ENCODE data around the gene A3GALT2.
A peak's percentile ranks its signal among the peaks of the same experiment; 100 is the strongest.

Gene A3GALT2

DNA sequence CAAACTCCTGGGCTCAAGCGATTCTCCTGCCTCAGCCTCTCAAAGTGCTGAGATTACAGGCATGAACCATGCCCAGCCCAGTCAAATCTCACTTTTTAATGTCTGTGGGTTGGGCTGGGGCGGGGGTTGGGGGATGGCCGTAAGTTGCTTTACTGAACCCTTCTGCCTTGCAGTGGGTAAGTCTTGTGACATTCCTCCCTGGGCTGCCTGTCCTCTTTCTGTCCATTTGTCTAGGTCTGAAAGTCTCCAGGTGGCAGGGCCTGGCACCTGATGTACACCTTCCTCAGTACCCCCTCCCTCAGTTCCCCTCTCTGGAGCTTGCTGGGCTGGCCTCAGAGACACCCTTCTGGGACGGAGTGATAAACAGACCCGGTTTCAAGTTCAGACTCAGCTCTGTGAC is 51.3 kb downstream of the A3GALT2 start:
- DNase-seq: no peak

DNA sequence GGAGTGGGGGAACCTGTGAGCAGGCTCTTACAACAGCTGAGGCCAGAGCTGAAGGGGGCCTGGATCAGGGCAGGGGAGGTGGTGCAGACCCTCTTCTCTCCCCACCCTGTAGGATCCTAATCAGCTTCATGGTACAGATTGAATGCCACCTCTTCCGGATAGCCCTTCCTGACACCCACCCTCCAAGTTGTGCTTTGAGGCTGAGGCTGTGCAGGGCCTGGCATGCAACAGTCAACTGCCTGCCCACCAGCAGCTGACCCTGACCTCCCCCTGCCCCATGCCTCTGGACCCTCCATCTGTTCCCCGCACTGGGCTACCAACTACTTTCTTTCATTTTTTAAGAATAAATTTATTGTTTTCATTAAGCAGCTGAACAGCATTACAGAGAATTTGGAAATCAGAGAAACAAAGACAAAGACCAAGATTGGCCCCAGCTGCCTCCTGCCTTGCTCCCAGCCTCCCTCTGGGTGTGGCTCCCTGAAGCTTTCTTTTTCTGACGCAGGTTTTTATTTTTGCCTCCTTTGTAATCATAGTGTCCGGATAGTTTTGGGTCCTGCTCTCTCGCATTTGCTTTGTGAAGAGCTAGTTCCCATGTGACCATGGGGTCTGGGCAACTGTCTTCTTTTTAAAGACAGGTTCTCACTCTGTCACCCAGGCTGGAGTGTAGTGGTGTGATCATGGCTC is 51.8 kb downstream of the A3GALT2 start:
- no peak for DNase-seq

DNA sequence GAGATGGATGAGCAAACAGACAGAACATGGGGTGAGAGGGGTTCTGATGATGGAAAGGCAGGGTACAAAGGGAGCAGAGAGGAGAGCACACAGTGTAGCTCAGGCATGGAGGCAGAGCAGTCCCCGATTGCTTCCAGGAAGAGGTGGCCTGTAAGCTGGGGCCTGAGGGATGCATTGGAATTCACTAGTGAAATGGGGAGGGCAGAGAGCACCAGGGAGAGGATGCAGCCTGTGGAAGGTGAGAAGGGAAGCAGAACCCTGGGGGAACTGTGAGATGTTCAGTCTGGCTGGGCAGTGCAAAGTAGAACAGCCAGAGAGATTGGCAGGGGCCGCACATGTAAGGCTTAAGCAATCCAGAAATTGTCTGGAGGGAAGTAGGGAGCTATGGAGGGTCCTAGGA is 52.4 kb downstream of the A3GALT2 start:
- DNase-seq: no peak

DNA sequence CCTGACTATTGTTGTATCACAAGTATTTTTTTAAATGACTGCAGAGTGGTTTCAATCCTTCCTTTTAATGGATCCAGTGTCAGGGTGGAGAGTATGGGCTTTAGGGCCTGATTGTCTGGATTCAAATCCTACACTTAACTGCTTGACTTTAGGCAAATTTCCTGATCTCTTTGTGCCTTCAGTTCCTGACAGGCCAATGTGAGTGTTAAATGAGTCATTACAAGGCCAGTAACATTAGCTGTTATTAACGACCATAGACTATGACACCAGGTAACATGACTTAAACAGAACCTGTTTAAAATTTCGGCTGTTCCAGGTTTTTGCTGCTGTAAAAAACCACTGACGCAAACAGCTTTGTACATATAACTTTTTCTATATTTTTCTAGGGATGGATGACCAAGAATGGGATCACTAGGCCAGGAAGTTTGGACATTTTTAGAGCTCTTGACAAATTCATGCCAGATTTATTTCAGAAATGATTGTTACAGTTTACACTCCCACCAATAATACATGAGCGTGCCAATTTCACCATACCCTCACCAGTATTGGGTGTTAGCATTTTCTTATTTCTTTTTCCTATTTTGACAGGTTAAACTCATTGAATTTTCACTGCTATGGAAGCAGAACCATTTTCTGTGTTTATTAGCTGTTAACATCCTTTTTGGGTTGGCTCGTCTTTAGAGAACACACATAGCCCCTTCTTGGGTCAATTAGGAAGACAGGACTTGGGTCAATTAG is 53.3 kb downstream of the A3GALT2 start:
- DNase-seq: no peak

DNA sequence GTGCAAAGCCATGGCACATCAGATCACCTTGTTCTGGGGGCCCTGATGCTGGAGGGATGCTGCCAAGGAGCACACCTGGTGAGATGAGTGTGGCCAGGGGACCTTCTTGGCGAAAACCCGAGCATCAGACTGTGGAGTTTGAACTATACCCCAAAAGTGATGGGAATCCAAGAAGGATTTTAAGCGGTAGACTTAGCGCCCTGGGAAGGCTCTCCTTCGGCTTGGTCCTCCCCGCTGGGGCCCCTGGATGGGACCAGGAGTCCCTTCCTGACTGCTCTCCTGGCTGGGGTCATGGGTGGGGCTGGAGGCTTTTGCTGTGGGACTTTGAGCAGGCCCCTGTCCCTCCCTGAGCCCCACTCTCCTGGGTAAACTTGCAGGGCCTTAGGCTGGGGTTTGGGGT is 54.1 kb downstream of the A3GALT2 start:
- no peak for DNase-seq

DNA sequence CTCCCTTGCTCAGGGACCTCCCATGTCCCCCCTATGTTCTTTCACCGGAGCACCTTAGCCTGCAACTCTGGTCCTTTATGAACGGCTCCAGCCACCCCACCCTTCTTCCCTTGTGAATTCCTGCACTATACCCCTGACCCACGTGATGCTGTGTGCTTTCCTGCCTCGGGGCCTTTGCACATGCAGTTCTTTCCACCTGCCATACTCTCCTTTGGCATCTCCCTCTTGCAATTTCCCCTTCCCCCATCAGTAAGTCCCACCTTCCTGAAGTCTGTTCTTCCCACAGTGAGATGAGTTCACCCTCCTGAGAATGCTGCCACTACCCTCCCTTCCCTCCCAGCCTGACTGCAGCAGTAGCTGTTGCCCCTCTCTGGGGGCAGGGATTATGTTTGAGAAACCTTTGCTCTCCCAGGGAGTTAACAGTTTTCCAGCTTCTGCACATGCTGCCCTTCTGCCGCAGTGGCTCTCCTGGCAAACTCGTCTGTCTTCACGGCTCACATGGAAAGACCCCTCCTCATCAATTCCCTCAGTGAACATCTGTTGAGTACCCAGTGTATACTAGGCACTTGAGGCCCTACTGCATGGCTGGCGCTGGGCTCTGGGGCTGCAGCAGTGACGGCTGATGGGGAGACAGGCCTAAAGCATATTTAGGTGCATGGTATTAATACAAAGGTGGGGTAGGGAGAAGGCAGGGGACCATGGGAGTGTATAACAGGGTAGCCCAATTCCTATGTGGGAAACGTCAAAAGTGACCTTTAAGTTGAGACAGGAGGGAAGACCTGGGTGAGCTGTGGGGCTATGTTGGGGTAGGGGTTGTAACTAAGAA is 54.9 kb downstream of the A3GALT2 start:
- DNase-seq: no peak

DNA sequence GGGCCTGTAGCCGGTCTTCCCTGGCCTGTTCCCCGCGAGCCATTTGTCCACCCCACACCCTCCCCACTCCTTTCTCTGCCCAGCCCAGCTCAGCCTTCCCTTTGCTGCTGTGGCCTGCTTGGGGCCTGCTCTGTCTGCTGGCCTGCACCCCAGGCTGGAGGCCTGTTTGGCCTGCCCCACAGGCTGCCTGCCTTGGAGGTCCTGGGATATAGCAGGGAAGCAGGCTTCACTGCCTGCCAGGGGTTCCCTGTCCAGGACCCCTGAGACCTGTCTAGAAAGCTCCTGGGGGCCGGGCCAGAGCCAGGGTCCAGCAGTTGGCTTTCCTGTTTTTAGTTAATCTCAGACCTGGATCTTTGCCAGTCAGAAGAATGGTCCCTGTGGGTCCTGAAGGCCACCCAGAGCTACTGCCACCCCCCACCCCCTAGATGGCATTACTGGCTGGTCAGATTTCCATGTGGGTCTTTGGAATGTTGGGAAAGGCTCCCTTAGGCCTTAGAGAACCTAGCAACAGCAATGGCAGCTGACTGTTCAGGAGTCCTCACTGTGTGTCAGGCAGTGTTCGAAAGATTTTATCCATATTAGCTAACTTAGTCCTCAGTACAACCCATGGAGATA is 56.9 kb downstream of the A3GALT2 start:
- DNase-seq: no peak

DNA sequence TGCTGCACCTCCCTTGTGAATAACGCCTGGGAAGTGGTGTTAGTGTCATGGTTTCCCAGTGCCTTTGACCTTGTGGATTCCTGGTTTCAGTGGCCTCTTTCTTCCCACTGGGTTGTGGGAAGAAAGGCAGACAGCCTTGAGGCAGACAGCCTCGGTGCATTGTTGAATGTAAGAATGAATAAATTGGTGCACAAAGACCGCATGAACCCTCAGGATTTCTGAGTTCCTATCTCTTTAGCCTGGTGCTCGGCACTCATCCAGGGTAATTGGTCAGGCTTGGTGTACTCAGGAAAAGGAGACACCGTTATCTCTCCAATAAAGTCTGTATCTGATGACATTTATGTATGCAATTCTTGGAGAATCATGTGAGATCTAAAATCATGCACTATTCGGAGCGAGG is 59.6 kb downstream of the A3GALT2 start:
- no peak for DNase-seq

DNA sequence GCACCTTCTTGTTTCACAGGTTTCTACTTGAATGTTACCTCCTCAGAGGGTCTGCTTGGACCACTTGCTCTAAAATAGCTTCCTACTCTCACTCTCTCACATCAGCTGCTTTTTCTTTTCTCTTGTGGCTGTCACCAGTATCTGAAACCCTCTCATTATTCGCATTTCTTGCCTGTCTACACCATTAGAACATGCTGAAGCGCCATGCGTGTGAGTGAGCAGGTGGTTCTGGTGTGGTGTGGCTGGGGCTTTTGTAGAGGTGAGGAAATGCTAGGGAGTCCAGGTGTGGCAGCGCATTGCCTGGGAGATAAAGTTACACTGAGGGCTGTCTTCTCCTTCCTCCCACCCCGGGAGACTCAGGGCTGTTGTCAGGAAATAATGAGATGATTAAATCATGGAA is 60.5 kb downstream of the A3GALT2 start:
- peak; percentile 74 for DNase-seq

DNA sequence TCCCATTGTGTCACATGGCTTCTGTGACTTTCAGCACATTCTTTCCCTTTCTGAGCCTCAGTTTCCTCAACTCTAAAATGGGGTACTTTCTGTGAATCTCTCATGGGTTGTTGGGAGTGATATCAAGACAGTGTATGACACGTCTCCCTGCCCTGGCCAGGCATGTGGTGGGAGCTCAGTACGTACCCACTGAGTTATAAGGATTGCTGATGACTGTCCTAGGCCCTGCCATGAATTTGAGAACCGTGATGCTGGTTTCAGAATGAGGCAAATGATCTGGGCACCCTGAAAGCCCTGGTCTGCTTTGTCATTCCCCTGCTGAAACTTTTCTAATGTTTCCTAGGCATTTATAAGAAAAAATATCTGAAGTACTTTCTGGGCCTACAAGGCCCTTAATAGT is 61.0 kb downstream of the A3GALT2 start:
- DNase-seq: no peak

DNA sequence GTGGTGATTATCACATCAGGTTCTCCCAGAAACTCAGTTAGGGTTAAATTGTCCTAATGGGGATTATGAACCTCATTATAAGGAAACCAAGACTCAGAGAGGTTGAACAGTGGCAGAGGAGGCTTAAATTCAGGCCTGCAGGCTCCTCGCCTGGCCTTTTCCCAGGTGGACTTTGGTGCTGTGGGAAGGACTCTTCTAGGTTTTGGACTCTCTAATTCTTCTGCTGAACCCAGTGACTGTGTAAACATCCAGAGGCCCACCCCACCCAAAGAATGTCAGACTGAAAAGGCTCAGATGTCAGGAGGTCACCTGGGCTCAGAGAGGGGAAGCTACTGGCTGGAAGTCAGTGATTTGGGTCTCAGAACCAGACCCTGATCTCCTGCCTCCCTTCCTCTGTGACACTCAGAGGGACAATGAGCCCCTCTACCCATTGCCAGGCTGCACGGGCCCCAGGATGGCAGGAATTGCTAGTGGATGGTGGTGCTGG is 62.1 kb downstream of the A3GALT2 start:
- DNase-seq: no peak

DNA sequence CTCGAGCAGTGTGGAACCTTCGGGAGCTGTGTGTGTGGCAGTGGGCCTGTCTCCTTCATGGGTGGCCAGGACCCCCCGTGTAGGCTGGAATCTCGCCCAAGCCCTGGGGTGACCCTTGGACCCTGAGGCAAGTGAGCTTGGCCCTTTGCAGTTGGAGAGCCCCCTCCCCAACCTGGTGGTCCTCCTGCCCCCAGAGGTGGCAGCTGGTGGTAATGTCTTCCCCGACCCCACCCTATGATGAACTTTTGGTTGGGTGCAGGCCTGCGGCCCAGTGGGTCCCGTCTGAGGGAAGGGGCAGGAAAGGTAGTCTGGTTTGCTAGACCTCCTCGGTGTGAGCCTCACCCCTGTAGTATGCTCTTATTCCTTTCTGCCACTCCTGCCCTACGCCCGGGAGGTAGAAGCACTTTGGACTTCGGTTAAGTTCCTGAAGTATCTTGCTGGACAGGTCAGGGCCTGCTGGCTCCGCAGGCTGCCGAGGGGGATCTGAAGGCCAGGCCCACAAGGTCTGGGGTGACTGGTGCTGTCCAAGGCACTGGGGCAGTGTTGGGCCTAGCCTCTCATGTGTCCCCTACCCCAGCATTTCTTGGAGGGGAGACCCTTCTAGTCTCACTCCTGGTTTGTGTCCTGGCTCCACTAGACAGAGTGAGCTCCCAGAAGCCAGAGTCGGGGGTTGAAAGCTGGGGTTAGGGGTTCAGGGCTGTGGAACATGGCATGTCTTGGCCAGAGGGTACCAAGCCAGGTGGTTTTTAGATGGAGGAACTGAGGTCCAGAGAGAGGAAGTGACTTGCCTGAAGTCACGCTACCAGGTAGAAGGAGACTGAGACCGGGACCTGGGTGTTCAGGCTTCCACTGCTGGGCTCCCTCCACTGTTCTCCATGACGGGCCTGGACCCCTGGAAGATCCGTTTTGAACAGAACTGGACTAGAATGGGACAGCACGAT is 62.9 kb downstream of the A3GALT2 start:
- DNase-seq: no peak

DNA sequence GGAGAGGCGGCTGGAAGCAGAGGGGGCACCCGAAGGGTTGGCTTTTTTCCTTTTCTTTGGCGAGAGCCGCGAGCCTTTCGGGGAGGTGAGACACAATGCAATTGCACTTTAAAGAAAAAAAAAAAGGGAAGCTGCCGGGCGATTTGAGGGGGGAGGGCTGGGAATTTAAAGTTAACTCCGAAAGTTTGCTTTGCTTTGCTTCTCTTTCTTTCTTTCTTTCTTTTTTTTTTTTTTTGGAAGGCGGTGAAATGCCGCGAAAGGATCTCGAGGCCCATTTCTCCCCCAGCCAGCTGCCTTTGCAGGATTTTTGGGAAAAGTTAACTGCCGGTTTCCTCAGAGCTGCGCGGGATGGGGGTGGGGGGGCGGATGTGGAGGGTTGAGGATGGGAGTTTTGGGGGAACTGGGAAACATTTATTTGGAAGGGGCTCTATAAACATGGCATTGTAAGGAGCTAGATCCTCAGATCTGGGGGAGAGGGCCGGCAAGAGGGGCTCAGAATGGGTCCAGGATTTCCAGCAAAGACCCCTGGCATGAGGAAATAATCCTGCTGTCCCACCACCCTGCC is 63.6 kb downstream of the A3GALT2 start:
- peak; percentile 51 for DNase-seq
